ES-I3 (cell line): ENCODE measurements around the gene RAB11FIP3.
A peak's percentile ranks its signal among the peaks of the same experiment; 100 is the strongest.

Experiments used
- H3K36me3 ChIP-seq: 2 replicates; pipeline ENCODE4 v1.6.1; 2013; ENCODE audit warnings: mild to moderate bottlenecking, low read length, control low read depth, moderate library complexity; ENCODE audit not compliant: insufficient read depth
- H3K4me1 ChIP-seq: 2 replicates; pipeline ENCODE4 v1.6.1; 2013; ENCODE audit warnings: mild to moderate bottlenecking, control low read depth, low read length; ENCODE audit not compliant: insufficient read depth
- H3K9ac ChIP-seq: 2 replicates; pipeline ENCODE4 v1.6.1; 2013; ENCODE audit warnings: low read depth, mild to moderate bottlenecking, low read length, moderate library complexity
- H3K9me3 ChIP-seq: 2 replicates; pipeline ENCODE4 v1.6.1; 2013; ENCODE audit warnings: mild to moderate bottlenecking, low read length, moderate library complexity; ENCODE audit not compliant: control insufficient read depth, insufficient read depth

Gene RAB11FIP3

GRCh38 chr16:425740-426114 is 278 bp downstream of the RAB11FIP3 start:
- Histone ChIP-seq H3K36me3 (no peaks in the 10 kb centered on the region; the same call in 1 of the 2 replicates), H3K9ac (peak overlapping the region; percentile 71; the same call in 1 of the 2 replicates), H3K4me1 (peaks cover 7% of the 10 kb centered on the region; the same call in 1 of the 2 replicates), H3K9me3 (no peaks in the 10 kb centered on the region)

- Histone ChIP-seq H3K9me3 (no peaks in the 10 kb centered on the region), H3K4me1 (peaks cover 7% of the 10 kb centered on the region; the same call in 1 of the 2 replicates), H3K36me3 (no peaks in the 10 kb centered on the region; the same call in 1 of the 2 replicates), H3K9ac (peak overlapping the region; percentile 71)
Observed at GRCh38 chr16:426115-426905, 861 bp downstream of the RAB11FIP3 start.

GRCh38 chr16:426906-427249 is 1.4 kb downstream of the RAB11FIP3 start:
- Histone ChIP-seq H3K9ac (peak overlapping the region; percentile 71; the same call in 1 of the 2 replicates), H3K36me3 (no peaks in the 10 kb centered on the region; the same call in 1 of the 2 replicates), H3K4me1 (peaks cover 7% of the 10 kb centered on the region; the same call in 1 of the 2 replicates), H3K9me3 (no peaks in the 10 kb centered on the region)

- H3K9ac ChIP-seq, result peak overlapping the region; percentile 71; the same call in 1 of the 2 replicates
- no peaks in the 10 kb centered on the region for H3K9me3 ChIP-seq
- peaks cover 7% of the 10 kb centered on the region; the same call in 1 of the 2 replicates for H3K4me1 ChIP-seq
- H3K36me3 ChIP-seq, result no peaks in the 10 kb centered on the region; the same call in 1 of the 2 replicates
Observed at GRCh38 chr16:427250-427649, 1.8 kb downstream of the RAB11FIP3 start.

GRCh38 chr16:430904-431303 is 5.5 kb downstream of the RAB11FIP3 start:
- H3K9ac ChIP-seq, result no peak overlapping the region
- no peaks in the 10 kb centered on the region for H3K9me3 ChIP-seq
- no peaks in the 10 kb centered on the region for H3K4me1 ChIP-seq
- H3K36me3 ChIP-seq, result no peaks in the 10 kb centered on the region; the same call in 1 of the 2 replicates

- no peaks in the 10 kb centered on the region for H3K4me1 ChIP-seq
- no peaks in the 10 kb centered on the region for H3K36me3 ChIP-seq
- H3K9ac ChIP-seq, result no peak overlapping the region
- no peaks in the 10 kb centered on the region for H3K9me3 ChIP-seq
Observed at GRCh38 chr16:440627-441026, 15.2 kb downstream of the RAB11FIP3 start.

- Histone ChIP-seq H3K4me1 (no peaks in the 10 kb centered on the region), H3K9ac (no peak overlapping the region), H3K36me3 (no peaks in the 10 kb centered on the region), H3K9me3 (no peaks in the 10 kb centered on the region)
Observed at GRCh38 chr16:441447-441846, 16.0 kb downstream of the RAB11FIP3 start.

GRCh38 chr16:442976-443375 is 17.5 kb downstream of the RAB11FIP3 start:
- Histone ChIP-seq H3K4me1 (no peaks in the 10 kb centered on the region), H3K9me3 (no peaks in the 10 kb centered on the region), H3K36me3 (no peaks in the 10 kb centered on the region), H3K9ac (no peak overlapping the region)

- Histone ChIP-seq H3K36me3 (no peaks in the 10 kb centered on the region), H3K9ac (no peak overlapping the region), H3K9me3 (no peaks in the 10 kb centered on the region), H3K4me1 (no peaks in the 10 kb centered on the region)
Observed at GRCh38 chr16:444027-444426, 18.6 kb downstream of the RAB11FIP3 start.

- Histone ChIP-seq H3K4me1 (no peaks in the 10 kb centered on the region), H3K9me3 (no peaks in the 10 kb centered on the region), H3K9ac (no peak overlapping the region), H3K36me3 (no peaks in the 10 kb centered on the region)
Observed at GRCh38 chr16:445566-445965, 20.1 kb downstream of the RAB11FIP3 start.

- H3K9me3 ChIP-seq, result no peaks in the 10 kb centered on the region
- no peaks in the 10 kb centered on the region for H3K4me1 ChIP-seq
- no peaks in the 10 kb centered on the region for H3K36me3 ChIP-seq
- no peak overlapping the region for H3K9ac ChIP-seq
Observed at GRCh38 chr16:450385-450784, 24.9 kb downstream of the RAB11FIP3 start.

- Histone ChIP-seq H3K9me3 (no peaks in the 10 kb centered on the region), H3K4me1 (no peaks in the 10 kb centered on the region), H3K36me3 (no peaks in the 10 kb centered on the region), H3K9ac (no peak overlapping the region)
Observed at GRCh38 chr16:450785-451512, 25.5 kb downstream of the RAB11FIP3 start.

GRCh38 chr16:454397-454940 is 29.0 kb downstream of the RAB11FIP3 start:
- no peaks in the 10 kb centered on the region for H3K36me3 ChIP-seq
- no peaks in the 10 kb centered on the region; the same call in 1 of the 2 replicates for H3K4me1 ChIP-seq
- H3K9ac ChIP-seq, result no peak overlapping the region
- no peaks in the 10 kb centered on the region for H3K9me3 ChIP-seq

- Histone ChIP-seq H3K36me3 (no peaks in the 10 kb centered on the region), H3K9me3 (no peaks in the 10 kb centered on the region), H3K9ac (no peak overlapping the region), H3K4me1 (no peaks in the 10 kb centered on the region; the same call in 1 of the 2 replicates)
Observed at GRCh38 chr16:455453-455852, 30.0 kb downstream of the RAB11FIP3 start.
